ENCODE measurements around the gene PCDHGA8. TPM values are rescaled to one million over a fixed set of nuclear protein-coding genes. Genes with fewer than 3 reads are reported as not detected.
"Not testable (repeated sequence)": the region's sequence is repeated elsewhere in the genome, so short reads cannot be mapped to it uniquely, and the experiment has no call there.

PCDHGA8 gene
- total RNA-seq, 6 experiments from 2014 or later = 0.27 to 0.88 (median 0.50) TPM

- no peaks in the 10 kb centered on the region for H3K36me3 ChIP-seq
- no peak for TF ChIP-seq POLR2A (IDR thresholded peaks at IDR 0.05)
- TF ChIP-seq CTCF (IDR thresholded peaks at IDR 0.05) = peak in 3 of 4 donors; percentile 5 to 15 (median 9)
- ATAC-seq (peak in 1 of 4 donors; percentile 53), DNase-seq (no peak)
- intact Hi-C loops (cut with DNase I) = no loop called here
- H3K27ac ChIP-seq = no peak within 1 kb of the TSS
- peak within 1 kb of the TSS in 2 of 3 donors; percentile 3 to 14 for H3K4me3 ChIP-seq
- H3K27me3 ChIP-seq = no peaks in the 10 kb centered on the region
- H3K9me3 ChIP-seq = peaks cover 0 to 4% (median 0%) of the 10 kb centered on the region in 4 donors
- WGBS (ENCODE audit: insufficient coverage, low coverage, low lambda C conversion rate, missing lambda C conversion rate) = 15% methylated on average over 21 of the region's 37 CpGs
- H3K4me1 ChIP-seq = no peaks in the 10 kb centered on the region
Observed at GRCh38 chr5:141382469-141383294, 9.8 kb upstream of the PCDHGA8 start, which contains the start of gene PCDHGA7. PCDHGA7 (plus strand) TSS chr5:141382742; CDS start chr5:141382900, 158 bp downstream.

- H3K4me3 ChIP-seq = no peak overlapping the region
- no peaks in the 10 kb centered on the region for H3K27me3 ChIP-seq
- no peaks in the 10 kb centered on the region for H3K36me3 ChIP-seq
- no peak for ATAC-seq
- no peaks in the 10 kb centered on the region for H3K4me1 ChIP-seq
- no peak for DNase-seq
- 28% methylated on average over 20 of the region's 21 CpGs for WGBS (ENCODE audit: insufficient coverage, low coverage, low lambda C conversion rate, missing lambda C conversion rate)
- TF ChIP-seq POLR2A (IDR thresholded peaks at IDR 0.05) = no peak
- peaks cover 0 to 4% (median under 1%) of the 10 kb centered on the region in 4 donors for H3K9me3 ChIP-seq
- intact Hi-C loops (cut with DNase I) = no loop called here
- no peak overlapping the region for H3K27ac ChIP-seq
Observed at GRCh38 chr5:141383345-141383744, 9.1 kb upstream of the PCDHGA8 start.

GRCh38 chr5:141384471-141385267 lies 7.8 kb upstream of the PCDHGA8 start:
- Histone ChIP-seq H3K36me3 (no peaks in the 10 kb centered on the region), H3K9me3 (peaks cover 0 to 14% (median 2%) of the 10 kb centered on the region in 4 donors), H3K27me3 (no peaks in the 10 kb centered on the region), H3K27ac (no peak overlapping the region), H3K4me1 (no peaks in the 10 kb centered on the region), H3K4me3 (no peak overlapping the region)
- intact Hi-C loops (cut with DNase I) = no loop called here
- no peak for ATAC-seq
- DNase-seq = no peak
- no peak for TF ChIP-seq POLR2A (IDR thresholded peaks at IDR 0.05)
- no peak for TF ChIP-seq CTCF (IDR thresholded peaks at IDR 0.05)
- WGBS (ENCODE audit: insufficient coverage, low coverage, low lambda C conversion rate, missing lambda C conversion rate) = 10% methylated on average over 4 of the region's 43 CpGs

GRCh38 chr5:141387557-141388311 lies 4.7 kb upstream of the PCDHGA8 start, which contains the start of gene PCDHGB4:
PCDHGB4 (plus strand) TSS chr5:141387698; CDS start chr5:141387885, 187 bp downstream.
- DNase-seq; H3K36me3 ChIP-seq; H3K4me1 ChIP-seq; H3K27ac ChIP-seq; H3K27me3 ChIP-seq; intact Hi-C loops (cut with DNase I): not testable (repeated sequence)
- H3K9me3 ChIP-seq = peaks cover 0 to 14% (median 5%) of the 10 kb centered on the region in 4 donors
- WGBS (ENCODE audit: insufficient coverage, low coverage, low lambda C conversion rate, missing lambda C conversion rate) = 9% methylated on average over 17 of the region's 40 CpGs
- peak; percentile 30 to 48 (median 45) for TF ChIP-seq CTCF (IDR thresholded peaks at IDR 0.05)
- ATAC-seq = peak; percentile 92 to 97 (median 96)
- peak within 1 kb of the TSS; percentile 17 to 27 (median 24) for H3K4me3 ChIP-seq
